HG02884 (cell line): Measurements from ENCODE around the gene ZNF407.
A peak's percentile ranks its signal among the peaks of the same experiment; 100 is the strongest.

Experiments
- ATAC-seq: cut with Tn5 transposase; IDR thresholded peaks from one replicate; pipeline ENCODE4 v1.9.1; 2021; ENCODE audit warnings: mild to moderate bottlenecking, moderate library complexity; ENCODE audit not compliant: unreplicated experiment

The ZNF407 gene

DNA sequence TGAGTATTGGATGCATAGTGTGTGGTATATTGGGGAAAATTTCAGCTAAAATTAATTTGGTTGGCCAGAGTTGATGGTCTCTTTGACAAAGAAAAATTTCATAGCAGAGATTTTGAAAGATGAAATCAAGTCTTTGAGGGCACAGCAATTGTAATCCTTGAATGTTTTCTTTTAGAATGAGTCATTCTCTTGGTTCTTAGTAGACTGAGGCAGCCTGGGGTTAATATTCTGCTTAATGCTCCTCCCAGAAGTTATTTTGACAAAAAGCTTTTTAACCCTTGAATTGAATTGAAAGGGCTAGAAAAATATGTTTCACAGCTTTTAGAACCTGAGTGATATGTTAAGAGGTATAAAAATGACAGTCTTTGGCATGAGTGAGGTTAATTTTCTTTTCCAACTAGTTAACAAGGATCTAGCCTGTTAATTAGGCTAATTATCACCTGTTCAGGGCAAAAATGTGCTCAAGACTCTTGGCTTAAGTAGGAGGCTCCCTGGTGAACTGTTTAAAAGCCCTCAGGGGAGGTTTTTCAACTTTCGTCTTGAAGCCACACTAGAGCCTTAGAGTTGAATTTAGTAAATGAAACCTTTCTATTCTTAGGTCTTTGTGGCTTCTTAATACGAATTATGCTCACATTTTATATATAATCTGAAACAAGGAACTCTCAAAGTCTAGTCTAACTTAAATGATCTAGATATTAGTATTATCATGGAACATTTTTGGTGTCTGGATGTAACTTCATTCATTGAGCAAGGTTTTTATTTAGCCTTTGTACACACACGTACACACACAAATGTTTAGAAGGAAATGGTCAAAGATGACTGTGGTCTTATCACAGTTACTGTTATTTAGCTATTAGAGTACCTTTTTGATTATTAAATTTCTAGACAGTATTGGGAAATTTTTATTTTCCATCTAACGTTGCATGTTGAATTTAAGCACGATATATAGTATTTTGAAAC lies 272.5 kb downstream of the ZNF407 start:
- ATAC-seq: peak; percentile 93

DNA sequence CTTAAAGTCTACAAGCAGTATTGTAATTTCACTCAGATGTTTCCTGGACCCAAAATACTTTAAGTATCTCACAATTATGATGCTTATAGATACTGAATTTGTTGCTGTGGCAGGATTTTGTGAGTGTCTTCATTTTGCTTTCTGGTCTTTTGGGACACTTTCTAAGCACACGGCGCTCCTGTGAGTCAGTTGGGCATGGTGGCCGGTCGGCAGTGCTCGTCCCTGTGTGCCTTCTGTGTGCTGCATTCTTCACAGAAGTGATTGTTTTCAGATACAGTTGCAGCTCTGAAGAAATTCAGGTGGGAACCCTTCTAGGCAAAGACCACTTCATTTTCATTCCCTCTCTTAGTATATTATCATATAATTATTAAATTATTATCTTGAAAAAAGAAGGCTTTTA lies 273.3 kb downstream of the ZNF407 start:
- ATAC-seq: peak; percentile 5

DNA sequence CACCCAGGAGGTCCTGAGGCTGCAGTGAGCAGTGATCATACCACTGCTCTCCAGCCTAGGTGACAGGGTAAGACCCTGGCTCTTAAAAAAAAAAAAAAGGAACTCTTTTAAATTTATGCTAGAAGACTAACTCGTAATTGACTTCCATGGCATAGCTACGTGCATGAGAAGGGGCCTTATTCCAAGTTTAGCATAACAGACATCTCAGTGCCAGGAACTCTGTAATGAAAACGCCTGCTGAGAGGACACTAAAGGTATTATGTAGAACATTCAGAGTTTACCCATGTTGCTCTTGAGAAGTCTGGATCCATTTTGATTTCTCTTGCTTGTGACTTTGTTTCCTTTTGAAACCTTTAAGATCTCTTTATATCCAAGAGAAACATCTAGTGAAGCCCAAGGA lies 276.0 kb downstream of the ZNF407 start:
- no peak for ATAC-seq

DNA sequence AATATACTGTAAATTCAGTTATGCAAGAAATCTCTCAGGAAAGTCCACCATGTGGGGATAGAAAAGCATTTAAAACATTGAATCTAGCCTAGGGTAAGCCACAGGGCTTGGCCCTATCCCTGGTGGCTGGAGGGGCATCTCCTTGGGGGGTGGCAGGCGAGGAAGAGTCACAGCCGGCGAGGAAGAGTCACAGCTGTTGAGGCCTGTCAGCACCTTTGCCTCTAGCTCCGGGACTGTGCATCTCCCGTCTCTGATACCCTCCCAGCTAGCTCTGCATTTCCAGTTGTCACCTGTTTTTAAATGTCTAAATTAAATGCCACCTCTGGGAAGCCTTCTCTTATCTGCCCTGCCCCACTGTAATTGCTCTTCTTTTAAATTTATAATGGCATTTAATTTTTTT lies 276.7 kb downstream of the ZNF407 start:
- ATAC-seq: no peak

DNA sequence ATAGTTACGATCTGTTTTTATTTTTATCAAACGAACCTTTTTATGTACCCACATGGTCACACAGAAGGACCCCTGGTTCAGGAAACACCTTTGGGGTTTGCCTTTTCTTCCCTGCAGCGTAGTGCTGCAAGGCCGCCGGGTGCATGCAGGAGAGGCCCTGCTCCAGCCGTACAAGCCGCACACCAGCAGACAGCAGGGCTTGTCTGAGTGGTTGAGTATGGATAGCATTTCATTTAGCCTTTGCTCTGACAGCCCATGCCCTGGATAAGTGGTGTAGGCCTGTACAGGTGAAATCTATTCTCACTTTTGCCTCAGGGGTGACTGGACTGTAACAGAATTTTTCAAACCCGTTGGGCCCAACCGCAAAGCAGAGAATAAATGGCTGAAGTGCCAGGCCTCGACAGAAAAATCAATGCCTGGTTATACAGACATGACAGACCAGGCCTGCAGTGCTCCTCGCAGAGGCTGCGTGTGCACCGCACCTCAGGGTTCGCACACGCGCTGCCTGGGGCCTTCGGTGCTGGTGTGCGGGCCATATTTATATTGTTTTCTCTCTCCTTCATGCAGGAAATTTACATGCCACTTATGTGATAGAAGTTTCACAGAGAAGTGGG lies 279.1 kb downstream of the ZNF407 start:
- no peak for ATAC-seq

DNA sequence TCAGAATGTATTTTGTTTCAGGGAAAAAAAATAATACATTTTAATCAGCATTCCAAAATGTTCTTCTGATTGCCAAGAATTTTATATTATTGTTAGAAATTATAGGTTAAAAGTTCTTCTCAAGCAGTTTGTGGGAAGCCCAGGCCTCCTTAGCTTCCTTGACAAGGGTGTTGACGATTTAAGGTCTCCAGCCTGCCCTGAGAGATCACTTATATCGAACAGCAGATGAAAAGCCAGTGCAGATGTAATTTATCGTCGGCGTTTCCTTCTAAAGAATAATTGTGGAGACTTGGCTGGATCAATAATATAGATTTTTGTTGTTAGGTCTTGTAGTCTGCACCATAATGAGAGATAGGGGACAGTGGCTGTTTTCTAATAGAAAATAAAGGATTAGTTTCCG lies 280.6 kb downstream of the ZNF407 start:
- no peak for ATAC-seq

GRCh38 chr18:74880706-74881278 lies 283.1 kb downstream of the ZNF407 start:
- no peak for ATAC-seq

DNA sequence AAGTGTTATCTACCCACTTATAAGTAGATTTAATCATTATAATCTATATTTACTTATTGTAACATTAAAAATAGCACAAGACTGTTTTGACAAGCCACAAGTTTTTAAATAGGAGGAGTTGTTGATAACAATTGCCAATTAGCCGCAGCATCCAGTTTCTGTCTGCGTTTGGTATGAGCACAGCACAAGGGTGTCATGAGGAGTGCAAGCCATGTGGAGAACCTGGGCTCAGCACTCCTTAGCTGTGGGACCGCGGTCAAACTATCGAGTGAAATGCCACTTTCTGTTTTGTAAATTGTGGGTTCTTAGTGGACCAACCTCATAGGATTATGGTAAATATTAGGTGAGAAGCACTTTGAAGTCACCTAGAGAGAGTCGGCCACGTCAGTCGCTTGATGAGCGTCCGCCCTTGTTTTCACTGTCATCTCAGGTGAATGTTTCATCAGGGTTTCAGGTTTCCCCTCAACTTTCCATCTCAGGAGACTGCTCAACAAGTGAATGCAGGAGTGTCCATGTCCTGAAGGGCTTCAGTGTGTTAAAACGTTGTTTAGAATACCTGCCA lies 294.5 kb downstream of the ZNF407 start:
- no peak for ATAC-seq

DNA sequence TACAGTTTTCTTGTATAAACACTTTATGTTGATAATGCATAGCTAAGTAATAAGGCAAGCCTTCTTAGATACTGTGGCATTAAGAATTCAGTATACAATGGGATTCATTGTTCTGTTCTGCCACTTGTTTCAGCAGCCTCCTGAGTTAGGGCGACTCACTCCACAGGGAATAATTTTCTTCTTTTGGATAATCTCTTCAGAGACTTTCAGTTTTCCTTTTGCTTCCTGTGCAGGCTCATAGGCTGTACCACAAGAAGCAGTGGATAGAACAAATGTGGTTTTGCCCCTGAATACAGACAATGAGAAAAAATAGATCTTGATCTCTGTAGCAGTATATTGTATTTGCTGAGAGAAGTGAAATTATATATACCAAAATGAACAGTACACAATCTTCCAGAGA lies 298.0 kb downstream of the ZNF407 start:
- no peak for ATAC-seq

DNA sequence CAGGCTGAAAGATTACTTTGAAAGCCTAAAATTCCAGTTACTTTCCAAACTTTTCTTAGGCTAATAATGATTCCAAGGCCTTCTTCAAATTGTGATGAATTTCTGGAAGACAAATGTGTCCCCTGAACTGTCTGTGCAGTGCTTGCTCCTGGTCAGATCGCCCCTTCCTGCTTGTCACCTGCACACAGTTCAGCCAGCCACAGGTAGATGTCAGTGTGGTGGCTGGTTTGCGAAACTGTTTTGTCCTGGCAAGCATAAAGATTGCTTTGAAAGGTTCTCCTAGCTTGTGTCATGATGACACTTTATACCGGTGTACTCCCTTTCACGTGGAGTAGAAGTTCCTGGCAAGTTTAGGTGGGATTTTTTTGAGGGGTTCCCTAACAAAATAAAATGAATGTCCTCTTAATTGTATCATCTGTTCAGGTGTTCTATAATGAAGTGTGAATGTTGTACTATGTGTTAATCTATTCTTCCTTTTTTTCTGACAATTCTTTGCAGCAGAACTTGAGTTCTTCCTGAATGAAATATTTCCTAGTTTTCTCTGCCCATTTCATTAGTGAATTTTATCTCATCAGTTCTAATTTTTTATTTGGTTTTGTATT lies 298.8 kb downstream of the ZNF407 start:
- ATAC-seq: peak; percentile 70

- ATAC-seq: no peak
Measured at GRCh38 chr18:74897971-74898657, 300.4 kb downstream of the ZNF407 start.

DNA sequence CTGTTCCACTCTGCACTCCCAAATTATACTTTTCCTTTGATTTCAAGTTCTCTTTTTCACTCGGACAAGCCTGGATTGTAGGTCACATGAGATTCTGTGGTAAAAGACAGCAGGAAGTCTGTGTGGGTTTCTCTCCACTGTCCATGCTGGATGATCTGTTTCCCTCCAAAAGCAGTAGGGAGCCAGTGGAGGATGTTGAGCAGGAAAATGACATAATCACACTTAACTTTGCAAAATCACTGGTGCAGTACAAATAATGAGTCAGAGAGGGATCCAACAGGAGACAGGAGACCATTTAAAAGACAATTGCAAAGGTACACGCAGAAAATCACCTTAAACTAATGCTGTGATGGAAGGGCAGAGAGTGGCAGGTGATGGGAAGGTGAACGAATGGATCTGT lies 301.3 kb downstream of the ZNF407 start:
- no peak for ATAC-seq

DNA sequence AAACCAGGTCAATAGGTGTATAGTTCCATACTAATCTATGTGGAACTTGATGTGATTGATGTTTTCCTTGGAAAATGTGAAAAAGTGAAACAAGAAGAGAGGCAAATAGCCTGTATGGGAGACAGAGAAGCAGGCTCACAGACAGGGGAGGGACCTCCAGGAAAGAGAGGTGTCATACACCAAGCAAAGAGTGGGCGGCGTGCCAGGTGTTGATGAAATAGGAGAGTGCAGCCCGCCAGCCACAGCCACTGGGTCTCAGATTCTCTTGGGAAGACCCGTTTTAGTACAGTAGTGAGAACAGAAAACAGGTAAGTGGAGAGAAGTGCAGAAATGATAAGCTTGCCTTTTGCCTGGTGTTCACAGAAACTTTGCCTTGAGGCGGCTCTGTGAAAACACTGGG lies 301.9 kb downstream of the ZNF407 start:
- ATAC-seq: no peak

DNA sequence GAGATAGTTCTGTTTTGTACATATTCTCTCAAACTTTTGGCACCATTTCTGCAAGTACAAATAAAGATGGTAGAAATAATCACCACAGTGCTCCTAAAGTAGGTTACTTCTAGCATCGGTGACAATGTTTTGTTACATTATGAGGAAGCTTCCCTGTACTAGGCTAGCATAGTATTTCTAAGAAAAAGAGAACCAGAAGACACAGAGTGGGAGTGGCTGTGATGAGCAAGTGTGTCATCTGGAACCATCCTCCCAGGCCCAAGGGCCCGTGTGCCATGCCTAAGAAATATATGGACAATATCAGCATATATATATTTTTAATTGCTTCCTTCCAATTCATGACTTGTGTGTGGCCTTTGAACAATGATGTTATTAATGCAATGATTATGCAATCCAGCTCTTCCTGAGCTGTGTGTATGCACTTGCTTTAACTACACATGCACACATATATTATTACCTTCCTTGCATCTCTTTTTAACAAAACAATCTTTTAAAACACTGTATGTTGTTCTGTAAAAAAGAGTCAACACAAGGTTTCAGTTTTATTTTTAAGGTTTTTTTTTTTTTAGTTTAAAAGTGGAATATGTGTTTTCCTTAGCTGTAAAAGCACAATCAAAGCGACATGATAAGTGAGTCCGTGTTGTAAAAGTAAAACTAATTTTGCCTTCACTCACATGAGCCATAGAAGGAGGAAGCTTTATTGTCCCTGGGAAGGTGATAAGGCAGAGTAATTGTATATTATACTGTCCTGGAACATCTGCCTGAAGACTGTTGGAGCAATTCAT lies 303.9 kb downstream of the ZNF407 start:
- ATAC-seq: no peak

DNA sequence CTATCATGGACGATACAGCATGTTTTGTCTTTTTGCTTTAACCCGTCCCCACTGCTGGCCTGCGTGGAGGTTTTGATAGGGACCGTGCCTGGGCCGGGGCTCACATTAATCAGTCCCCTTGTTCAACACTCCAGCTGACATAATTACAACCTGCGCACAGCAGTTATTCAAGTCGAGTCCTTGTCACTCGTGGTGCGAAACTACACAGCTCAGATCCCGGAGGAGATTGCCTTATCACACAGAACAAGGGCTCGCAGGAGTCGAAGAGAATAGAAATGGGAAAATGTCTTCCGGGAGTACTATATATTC lies 304.4 kb downstream of the ZNF407 start:
- ATAC-seq: no peak

GRCh38 chr18:74905247-74905646 lies 307.6 kb downstream of the ZNF407 start:
- ATAC-seq: no peak

GRCh38 chr18:74906184-74906583 lies 308.5 kb downstream of the ZNF407 start:
- ATAC-seq: no peak

DNA sequence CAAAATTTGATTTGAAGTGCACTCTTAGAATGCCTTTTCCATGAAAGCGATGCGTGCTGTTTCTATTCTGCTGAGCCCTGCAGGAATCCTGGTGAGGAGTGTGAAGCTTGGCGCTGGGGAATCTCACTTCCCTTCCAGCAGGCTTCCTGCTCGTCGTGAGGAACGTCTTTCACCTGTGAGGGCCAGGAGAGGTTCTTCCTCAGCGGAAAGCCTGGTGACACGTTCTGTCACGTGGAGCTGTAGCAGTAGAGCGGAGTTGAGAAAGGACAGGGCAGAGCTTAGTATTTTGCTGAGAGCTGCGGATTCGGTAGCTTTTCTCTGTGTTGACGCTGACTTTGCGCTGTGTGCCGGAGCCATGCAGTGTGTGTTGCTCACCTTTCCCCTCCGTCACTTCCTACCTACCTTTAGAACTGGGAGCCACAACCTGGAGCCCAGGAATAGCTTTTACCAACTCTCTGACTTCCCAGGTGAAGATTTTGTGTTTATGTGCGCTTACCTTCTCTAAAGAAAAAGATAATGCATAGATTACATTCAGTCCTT lies 316.5 kb downstream of the ZNF407 start:
- ATAC-seq: no peak

GRCh38 chr18:74914648-74915047 lies 317.0 kb downstream of the ZNF407 start:
- ATAC-seq: no peak
